Thyroid gland (tissue), 4 donors: ENCODE data around the gene KIAA0930.

Experiments
- POLR2A ChIP-seq, 2 donors: fragments of 450-650 bp; IDR thresholded peaks; one replicate each; pipeline ENCODE4 v1.6.1; 2017; ENCODE audit warnings: antibody characterized with exemption in 2 of 2, mild to moderate bottlenecking in 2 of 2, moderate library complexity in 1 of 2
- TF ChIP-seq, protein P1 (sequence below), 6 experiments: fragments of 200-600 bp in 3 of 6; fragments of 450-650 bp in 3 of 6; sonication (generic) in 3 of 6; IDR thresholded peaks; one replicate each; pipeline ENCODE4 v1.5.1; 2016 to 2019; ENCODE audit warnings: antibody characterized with exemption in 6 of 6, mild to moderate bottlenecking in 2 of 6, inconsistent platforms in 1 of 6, moderate library complexity in 1 of 6

DNA sequence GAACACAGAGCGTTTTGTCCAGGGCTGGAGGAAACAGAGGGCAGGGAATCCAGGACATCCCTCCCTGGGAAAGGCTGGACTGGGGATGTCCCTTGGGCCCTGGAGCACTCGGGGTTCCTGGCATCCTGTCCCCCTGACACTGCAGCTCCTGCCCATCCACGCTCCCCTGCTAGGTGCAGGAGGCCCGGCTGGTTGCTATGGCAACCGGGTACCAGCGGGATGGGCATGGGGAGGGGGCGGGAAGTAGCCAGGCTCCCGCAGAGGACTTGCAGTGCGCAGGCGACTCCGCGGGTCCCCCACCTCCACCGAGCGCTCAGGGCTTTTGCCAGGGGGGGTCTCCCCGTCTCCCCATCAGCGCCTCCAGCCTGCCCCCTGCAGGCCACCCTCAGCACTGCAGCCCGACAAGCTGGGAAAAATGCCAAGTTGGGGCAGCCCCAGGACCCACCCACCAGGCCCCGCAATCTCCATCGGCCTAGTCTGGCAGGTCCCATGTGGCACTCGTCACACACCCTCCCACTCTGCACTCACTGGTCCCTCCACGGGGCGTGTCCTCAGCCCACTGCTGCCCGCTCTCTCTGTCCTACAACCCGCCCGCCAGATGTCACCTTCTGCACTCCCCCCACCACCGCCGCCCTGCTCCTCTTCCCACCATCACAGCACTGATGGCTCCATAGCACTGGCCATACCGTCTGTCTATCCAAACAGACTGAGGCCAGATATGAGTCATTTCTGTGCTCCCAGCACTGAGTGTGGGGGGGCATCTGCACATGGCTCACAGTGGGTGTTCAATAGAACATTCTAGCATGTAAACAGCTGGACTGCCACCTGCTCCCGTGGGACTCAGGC is 31.5 kb downstream of the KIAA0930 start:
- TF ChIP-seq, protein P1, sequence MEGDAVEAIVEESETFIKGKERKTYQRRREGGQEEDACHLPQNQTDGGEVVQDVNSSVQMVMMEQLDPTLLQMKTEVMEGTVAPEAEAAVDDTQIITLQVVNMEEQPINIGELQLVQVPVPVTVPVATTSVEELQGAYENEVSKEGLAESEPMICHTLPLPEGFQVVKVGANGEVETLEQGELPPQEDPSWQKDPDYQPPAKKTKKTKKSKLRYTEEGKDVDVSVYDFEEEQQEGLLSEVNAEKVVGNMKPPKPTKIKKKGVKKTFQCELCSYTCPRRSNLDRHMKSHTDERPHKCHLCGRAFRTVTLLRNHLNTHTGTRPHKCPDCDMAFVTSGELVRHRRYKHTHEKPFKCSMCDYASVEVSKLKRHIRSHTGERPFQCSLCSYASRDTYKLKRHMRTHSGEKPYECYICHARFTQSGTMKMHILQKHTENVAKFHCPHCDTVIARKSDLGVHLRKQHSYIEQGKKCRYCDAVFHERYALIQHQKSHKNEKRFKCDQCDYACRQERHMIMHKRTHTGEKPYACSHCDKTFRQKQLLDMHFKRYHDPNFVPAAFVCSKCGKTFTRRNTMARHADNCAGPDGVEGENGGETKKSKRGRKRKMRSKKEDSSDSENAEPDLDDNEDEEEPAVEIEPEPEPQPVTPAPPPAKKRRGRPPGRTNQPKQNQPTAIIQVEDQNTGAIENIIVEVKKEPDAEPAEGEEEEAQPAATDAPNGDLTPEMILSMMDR (IDR thresholded peaks at IDR 0.05), result peak in 5 of 6 experiments; percentile 10 to 43 (median 24)
- TF ChIP-seq POLR2A (IDR thresholded peaks at IDR 0.05), result no peak
